ENCODE results near the gene CPEB1.

CPEB1 gene

GRCh38 chr15:82647045-82647834 lies at the start of gene CPEB1:
Gene CPEB1, minus strand, starts transcription at chr15:82647363. Its CDS starts 18,904 bp downstream, at chr15:82628459.
- no peak for DNase-seq

- no peak for DNase-seq
Measured at GRCh38 chr15:82692171-82692570, 45.0 kb upstream of the CPEB1 start.

- no peak for DNase-seq
Measured at GRCh38 chr15:82689147-82689546, 42.0 kb upstream of the CPEB1 start.

GRCh38 chr15:82688691-82689090 lies 41.5 kb upstream of the CPEB1 start:
- no peak for DNase-seq

GRCh38 chr15:82681371-82681770 lies 34.2 kb upstream of the CPEB1 start:
- DNase-seq: no peak

GRCh38 chr15:82680200-82681102 lies 33.3 kb upstream of the CPEB1 start:
- no peak for DNase-seq

GRCh38 chr15:82679626-82680199 lies 32.5 kb upstream of the CPEB1 start:
- DNase-seq: no peak

GRCh38 chr15:82677720-82678323 lies 30.7 kb upstream of the CPEB1 start:
- DNase-seq: no peak

GRCh38 chr15:82674873-82675272 lies 27.7 kb upstream of the CPEB1 start:
- DNase-seq: no peak

- DNase-seq: no peak
Measured at GRCh38 chr15:82670699-82671098, 23.5 kb upstream of the CPEB1 start.

- no peak for DNase-seq
Measured at GRCh38 chr15:82666606-82667005, 19.4 kb upstream of the CPEB1 start.

- no peak for DNase-seq
Measured at GRCh38 chr15:82664021-82664420, 16.9 kb upstream of the CPEB1 start.

- DNase-seq: no peak
Measured at GRCh38 chr15:82663186-82663600, 16.0 kb upstream of the CPEB1 start.

GRCh38 chr15:82662641-82663040 lies 15.5 kb upstream of the CPEB1 start:
- no peak for DNase-seq

- no peak for DNase-seq
Measured at GRCh38 chr15:82660378-82660777, 13.2 kb upstream of the CPEB1 start.

- no peak for DNase-seq
Measured at GRCh38 chr15:82656641-82657266, 9.6 kb upstream of the CPEB1 start.

- no peak for DNase-seq
Measured at GRCh38 chr15:82655606-82656005, 8.4 kb upstream of the CPEB1 start.

GRCh38 chr15:82653483-82654168 lies 6.5 kb upstream of the CPEB1 start:
- no peak for DNase-seq

GRCh38 chr15:82651708-82652107 lies 4.5 kb upstream of the CPEB1 start:
- no peak for DNase-seq

- DNase-seq: no peak
Measured at GRCh38 chr15:82650046-82650670, 3.0 kb upstream of the CPEB1 start.

- DNase-seq: no peak
Measured at GRCh38 chr15:82649226-82649999, 2.2 kb upstream of the CPEB1 start.
